GM12801 (cell line): ENCODE measurements around the gene KCNB1.

Experiments used
- TF ChIP-seq, protein P1 (sequence below): IDR thresholded peaks from one replicate; pipeline ENCODE4 v1.5.1; 2011; ENCODE audit warnings: control low read depth; ENCODE audit not compliant: insufficient read length; ENCODE audit errors: extremely low read depth

KCNB1 gene

DNA sequence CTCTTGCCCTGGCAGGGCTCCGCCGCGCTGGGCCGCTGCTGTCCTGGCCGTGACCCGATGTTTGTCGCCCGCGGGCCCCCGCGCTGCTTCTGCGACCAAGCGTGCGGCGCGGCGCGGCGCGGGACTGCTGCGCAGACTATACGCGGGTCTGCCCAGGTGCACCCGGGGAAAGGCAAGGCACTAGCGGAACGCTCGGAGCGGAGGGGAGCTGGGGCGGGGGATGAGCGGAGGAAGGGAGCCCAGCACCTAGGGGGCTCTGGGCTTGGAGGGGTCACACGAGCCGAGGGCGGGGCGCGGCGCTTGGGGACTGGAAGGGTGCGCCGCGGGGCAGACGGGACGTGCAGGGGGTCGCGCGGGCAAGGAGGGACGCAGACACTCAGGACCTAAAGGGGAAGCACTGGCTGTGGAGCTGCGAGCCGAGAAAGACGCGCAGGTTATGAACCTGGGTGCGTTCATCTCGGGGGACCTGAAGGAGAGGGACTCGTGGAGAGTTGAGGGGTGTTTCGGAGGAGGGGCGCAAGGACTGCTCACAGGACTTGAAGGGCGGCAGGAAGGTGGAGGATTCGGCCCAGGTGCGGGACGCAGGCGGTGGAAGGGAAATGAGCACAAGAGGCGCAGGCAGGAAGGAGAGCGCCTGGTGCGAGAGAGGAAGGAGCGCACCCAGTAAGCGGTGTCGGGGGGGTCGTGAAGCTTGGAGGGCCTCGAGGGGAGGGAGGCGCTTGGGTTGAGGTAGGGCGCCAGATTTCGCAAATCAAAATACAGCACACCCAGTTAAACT, 163.8 kb downstream of the KCNB1 start:
- TF ChIP-seq, protein P1, sequence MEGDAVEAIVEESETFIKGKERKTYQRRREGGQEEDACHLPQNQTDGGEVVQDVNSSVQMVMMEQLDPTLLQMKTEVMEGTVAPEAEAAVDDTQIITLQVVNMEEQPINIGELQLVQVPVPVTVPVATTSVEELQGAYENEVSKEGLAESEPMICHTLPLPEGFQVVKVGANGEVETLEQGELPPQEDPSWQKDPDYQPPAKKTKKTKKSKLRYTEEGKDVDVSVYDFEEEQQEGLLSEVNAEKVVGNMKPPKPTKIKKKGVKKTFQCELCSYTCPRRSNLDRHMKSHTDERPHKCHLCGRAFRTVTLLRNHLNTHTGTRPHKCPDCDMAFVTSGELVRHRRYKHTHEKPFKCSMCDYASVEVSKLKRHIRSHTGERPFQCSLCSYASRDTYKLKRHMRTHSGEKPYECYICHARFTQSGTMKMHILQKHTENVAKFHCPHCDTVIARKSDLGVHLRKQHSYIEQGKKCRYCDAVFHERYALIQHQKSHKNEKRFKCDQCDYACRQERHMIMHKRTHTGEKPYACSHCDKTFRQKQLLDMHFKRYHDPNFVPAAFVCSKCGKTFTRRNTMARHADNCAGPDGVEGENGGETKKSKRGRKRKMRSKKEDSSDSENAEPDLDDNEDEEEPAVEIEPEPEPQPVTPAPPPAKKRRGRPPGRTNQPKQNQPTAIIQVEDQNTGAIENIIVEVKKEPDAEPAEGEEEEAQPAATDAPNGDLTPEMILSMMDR, result no peak

DNA sequence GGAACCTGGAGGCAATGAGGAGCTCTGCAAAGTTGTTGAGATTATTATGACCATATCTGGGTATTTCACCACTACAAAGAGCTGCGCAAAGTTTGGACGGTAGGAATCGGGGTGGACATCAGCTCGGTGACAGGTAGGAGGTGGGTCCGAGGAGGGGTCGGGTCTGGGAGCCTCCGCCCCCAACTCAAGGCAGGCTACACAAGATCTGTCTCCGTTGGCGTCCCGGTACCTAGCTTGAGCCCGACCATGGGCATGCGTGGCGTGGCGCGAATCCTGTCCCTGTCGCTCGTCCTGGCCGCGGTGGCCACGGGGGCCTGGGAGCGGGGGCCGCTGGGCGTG, 164.4 kb downstream of the KCNB1 start:
- TF ChIP-seq, protein P1, result no peak

DNA sequence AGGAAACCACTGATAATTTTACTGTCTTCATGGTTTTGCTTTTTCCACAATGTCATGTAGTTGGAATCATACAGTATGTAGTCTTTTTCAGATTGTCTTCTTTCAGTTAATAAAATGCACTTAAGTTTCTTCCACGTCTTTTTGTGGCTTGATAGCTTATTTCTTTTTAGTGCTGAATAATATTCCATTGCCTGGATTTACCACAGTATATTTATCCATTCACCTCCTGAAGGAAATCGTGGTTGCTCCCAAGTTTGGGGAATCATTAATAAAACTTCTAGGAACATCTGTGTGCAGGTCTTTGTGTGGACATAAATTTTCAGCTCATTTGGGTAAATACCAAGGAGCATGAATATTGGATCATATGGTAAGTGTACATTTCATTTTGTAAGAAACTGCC, 165.8 kb downstream of the KCNB1 start:
- TF ChIP-seq, protein P1, result no peak

DNA sequence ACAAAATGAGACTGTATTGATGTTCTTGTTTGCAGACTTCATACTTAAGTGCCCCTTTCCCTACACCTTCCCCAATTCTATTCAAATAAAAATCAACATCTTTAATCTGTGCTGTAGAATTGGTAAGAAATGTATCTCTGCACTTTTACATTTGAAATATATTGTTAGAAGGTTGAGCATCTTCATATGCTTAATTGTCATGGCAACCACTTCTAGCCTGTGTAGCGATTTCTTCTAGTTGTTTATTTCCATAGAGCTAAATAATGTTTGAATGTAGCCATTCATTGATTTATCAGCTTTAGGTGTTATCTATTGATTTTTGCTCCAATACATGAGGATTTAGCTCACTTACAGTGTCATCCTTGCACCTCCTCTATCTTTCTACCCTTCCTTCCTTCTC, 166.9 kb downstream of the KCNB1 start:
- TF ChIP-seq, protein P1, result no peak
